ENCODE data around the gene GAGE1.
"Not testable (repeated sequence)": the region's sequence is repeated elsewhere in the genome, so short reads cannot be mapped to it uniquely, and the experiment has no call there.

Gene GAGE1, protein sequence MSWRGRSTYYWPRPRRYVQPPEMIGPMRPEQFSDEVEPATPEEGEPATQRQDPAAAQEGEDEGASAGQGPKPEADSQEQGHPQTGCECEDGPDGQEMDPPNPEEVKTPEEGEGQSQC

GRCh38 chrX:49598720-49599119 is at the start of gene GAGE1:
Gene GAGE1, plus strand, starts transcription at chrX:49599020. Its CDS starts 1,155 bp downstream, at chrX:49600175.
- DNase-seq = not testable (repeated sequence)

- DNase-seq = not testable (repeated sequence)
Measured at GRCh38 chrX:49550989-49551388, 47.8 kb upstream of the GAGE1 start, which contains the start of gene GAGE12E. Gene GAGE12E, plus strand, starts transcription at chrX:49551289. Its CDS starts 1,155 bp downstream, at chrX:49552444.

DNA sequence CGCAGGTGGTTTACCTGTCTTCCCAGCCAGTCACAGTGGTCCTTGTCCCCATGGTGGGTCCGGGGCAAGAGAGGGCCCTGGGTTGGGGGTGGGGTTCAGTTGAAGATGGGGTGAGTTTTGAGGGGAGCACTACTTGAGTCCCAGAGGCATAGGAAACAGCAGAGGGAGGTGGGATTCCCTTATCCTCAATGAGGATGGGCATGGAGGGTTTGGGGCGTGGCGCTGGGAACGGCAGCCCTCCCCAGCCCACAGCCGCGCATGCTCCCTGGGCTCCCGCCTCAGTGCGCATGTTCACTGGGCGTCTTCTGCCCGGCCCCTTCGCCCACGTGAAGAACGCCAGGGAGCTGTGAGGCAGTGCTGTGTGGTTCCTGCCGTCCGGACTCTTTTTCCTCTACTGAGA is 38.3 kb upstream of the GAGE1 start, which contains the start of gene GAGE12F:
Gene GAGE12F, plus strand, starts transcription at position 301 of the 400 bp plus-strand sequence. CDS start 1,155 bp downstream, outside the sequence.
- DNase-seq = not testable (repeated sequence)

GRCh38 chrX:49568728-49569127 is 30.1 kb upstream of the GAGE1 start:
- DNase-seq = not testable (repeated sequence)

DNA sequence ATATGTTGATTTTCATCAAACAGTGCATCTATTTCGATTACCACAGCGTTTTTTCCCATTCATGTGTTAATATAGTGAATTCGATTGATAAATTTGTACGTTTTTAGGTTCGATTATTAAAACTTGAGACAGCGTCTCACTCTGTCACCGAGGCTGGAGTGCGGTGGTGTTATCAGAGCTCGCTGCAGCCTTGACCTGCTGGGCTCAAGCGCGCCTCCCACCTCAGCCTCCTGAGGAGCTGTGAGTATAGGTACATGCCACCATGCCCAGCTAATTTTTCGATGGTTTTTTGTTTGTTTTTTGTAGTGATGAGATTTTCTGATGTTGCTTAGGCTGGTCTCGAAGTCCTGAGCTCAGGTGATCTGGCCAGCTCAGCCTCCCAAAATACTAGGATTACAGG is 29.7 kb upstream of the GAGE1 start:
- DNase-seq = not testable (repeated sequence)

- not testable (repeated sequence) for DNase-seq
Measured at GRCh38 chrX:49570100-49570499, 28.7 kb upstream of the GAGE1 start, which contains the start of gene GAGE12G. Gene GAGE12G, plus strand, starts transcription at chrX:49570400. Its CDS starts 1,155 bp downstream, at chrX:49571555.

DNA sequence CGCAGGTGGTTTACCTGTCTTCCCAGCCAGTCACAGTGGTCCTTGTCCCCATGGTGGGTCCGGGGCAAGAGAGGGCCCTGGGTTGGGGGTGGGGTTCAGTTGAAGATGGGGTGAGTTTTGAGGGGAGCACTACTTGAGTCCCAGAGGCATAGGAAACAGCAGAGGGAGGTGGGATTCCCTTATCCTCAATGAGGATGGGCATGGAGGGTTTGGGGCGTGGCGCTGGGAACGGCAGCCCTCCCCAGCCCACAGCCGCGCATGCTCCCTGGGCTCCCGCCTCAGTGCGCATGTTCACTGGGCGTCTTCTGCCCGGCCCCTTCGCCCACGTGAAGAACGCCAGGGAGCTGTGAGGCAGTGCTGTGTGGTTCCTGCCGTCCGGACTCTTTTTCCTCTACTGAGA is 19.2 kb upstream of the GAGE1 start, which contains the start of gene GAGE12H:
Gene GAGE12H, plus strand, starts transcription at position 301 of the 400 bp plus-strand sequence. CDS start 1,155 bp downstream, outside the sequence.
- DNase-seq = not testable (repeated sequence)

DNA sequence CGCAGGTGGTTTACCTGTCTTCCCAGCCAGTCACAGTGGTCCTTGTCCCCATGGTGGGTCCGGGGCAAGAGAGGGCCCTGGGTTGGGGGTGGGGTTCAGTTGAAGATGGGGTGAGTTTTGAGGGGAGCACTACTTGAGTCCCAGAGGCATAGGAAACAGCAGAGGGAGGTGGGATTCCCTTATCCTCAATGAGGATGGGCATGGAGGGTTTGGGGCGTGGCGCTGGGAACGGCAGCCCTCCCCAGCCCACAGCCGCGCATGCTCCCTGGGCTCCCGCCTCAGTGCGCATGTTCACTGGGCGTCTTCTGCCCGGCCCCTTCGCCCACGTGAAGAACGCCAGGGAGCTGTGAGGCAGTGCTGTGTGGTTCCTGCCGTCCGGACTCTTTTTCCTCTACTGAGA is 9.6 kb upstream of the GAGE1 start, which contains the start of gene GAGE2A:
Gene GAGE2A, plus strand, starts transcription at position 301 of the 400 bp plus-strand sequence. CDS start 1,155 bp downstream, outside the sequence.
- not testable (repeated sequence) for DNase-seq

GRCh38 chrX:49589769-49590478 is 8.9 kb upstream of the GAGE1 start:
- not testable (repeated sequence) for DNase-seq

GRCh38 chrX:49590488-49590887 is 8.3 kb upstream of the GAGE1 start:
- DNase-seq = not testable (repeated sequence)

- no peak for DNase-seq
Measured at GRCh38 chrX:49610718-49611310, 12.0 kb downstream of the GAGE1 start.

- DNase-seq = no peak
Measured at GRCh38 chrX:49618574-49618973, 19.8 kb downstream of the GAGE1 start.

- DNase-seq = no peak
Measured at GRCh38 chrX:49627086-49627777, 28.4 kb downstream of the GAGE1 start.

DNA sequence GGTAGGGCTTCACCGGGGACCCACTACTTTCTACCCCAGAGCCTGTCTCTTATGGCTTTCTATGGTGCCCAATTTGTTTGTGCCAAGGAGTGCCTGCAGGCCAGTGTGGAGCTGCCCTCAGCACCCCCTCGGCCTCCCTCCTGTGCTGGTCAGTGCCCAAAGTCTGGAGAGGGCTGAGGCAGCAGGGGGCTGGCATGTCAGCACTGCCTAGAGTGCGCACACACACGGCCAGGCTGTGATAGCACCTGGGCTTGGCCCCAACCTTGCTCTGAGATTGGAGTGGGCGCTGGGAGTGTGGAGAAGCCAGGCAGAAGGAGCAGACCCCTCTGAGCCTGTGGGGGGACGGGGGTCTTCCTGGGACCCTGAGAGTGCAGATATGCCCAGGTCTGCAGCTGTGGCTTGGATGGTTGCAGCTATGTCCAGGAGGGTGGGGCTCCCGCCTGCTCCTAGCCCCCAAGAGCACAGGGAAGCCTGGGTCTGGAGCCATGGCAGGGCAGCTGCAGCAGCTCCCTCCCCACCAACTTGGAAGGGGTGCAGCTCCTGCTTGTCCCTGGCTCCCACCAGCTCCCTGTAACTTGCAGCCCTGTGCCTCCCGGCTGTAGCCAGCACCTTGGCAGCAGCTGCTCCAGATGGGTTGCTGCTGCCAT is 46.3 kb downstream of the GAGE1 start:
- no peak for DNase-seq

GRCh38 chrX:49656533-49656932 is 57.7 kb downstream of the GAGE1 start:
- no peak for DNase-seq

Measured in DMS79 treated with DMSO at 0.1 percent for 48 hours (cell line).